Activated CD4-positive, alpha-beta memory T cell treated with anti-CD3 and anti-CD28 coated beads, Interleukin-2, amount 10 ng/mL, durations not matched to agents 7 days and 5 days (primary cell): ENCODE measurements around the gene HHATL. TPM values are rescaled to one million over a fixed set of nuclear protein-coding genes. Genes with fewer than 3 reads are reported as not detected.

Experiments used
- CTCF ChIA-PET: fragments of 350-600 bp; sonication (Branson Sonifier 250); formaldehyde crosslinking; loops from one replicate; lab custom pipeline; 2021; ENCODE audit warnings: antibody characterized with exemption, inconsistent platforms; lab: Charles Lee
- POLR2A ChIA-PET: fragments of 350-600 bp; sonication (Branson Sonifier 250); formaldehyde crosslinking; loops from one replicate; lab custom pipeline; 2021; ENCODE audit warnings: antibody characterized with exemption; lab: Charles Lee
- DNase-seq: peaks from one replicate; pipeline ENCODE4 v3.0.0-alpha.2; 2020
- H3K27ac Mint-ChIP-seq: one replicate; pipeline ENCODE4 v1.8.0; 2021; ENCODE audit warnings: mild to moderate bottlenecking, mixed read lengths
- H3K27me3 Mint-ChIP-seq: one replicate; pipeline ENCODE4 v1.8.0; 2021; ENCODE audit warnings: mixed read lengths
- H3K36me3 Mint-ChIP-seq: one replicate; pipeline ENCODE4 v1.8.0; 2021; ENCODE audit warnings: low read depth, mixed read lengths
- H3K4me1 Mint-ChIP-seq: one replicate; pipeline ENCODE4 v1.8.0; 2021; ENCODE audit warnings: mixed read lengths
- H3K4me3 Mint-ChIP-seq: one replicate; pipeline ENCODE4 v1.8.0; 2021; ENCODE audit warnings: mild to moderate bottlenecking, mixed read lengths
- H3K9me3 Mint-ChIP-seq: one replicate; pipeline ENCODE4 v1.8.0; 2021; ENCODE audit warnings: mixed read lengths
- total RNA-seq, 2 experiments: library from RNA; stranded (reverse); gene quantifications; one replicate each; pipeline ENCODE4 v1.2.3, GENCODE V29; 2021

Gene HHATL
- total RNA-seq, 2 experiments from 2014 or later, result 0.25 TPM; not detected in 1

GRCh38 chr3:42649006-42649405 lies 53.6 kb downstream of the HHATL start:
- no peak overlapping the region for H3K27ac Mint-ChIP-seq
- DNase-seq, result no peak

GRCh38 chr3:42647821-42648459 lies 54.7 kb downstream of the HHATL start:
- H3K36me3 Mint-ChIP-seq, result peaks cover 44% of the 10 kb centered on the region
- DNase-seq, result no peak
- no peak overlapping the region for H3K27ac Mint-ChIP-seq
- H3K4me1 Mint-ChIP-seq, result peaks cover 17% of the 10 kb centered on the region
- no peak overlapping the region for H3K4me3 Mint-ChIP-seq
- POLR2A ChIA-PET, result interaction anchor here (0.9 to 1.3 kb wide), 2 partner anchors 12 to 66 kb away, joined by 3 read pairs; partner anchors contain the start of gene SEC22C
- CTCF ChIA-PET, result interaction anchor here (0.6 to 1.1 kb wide), 4 partner anchors 75 to 134 kb away, joined by 3 to 6 read pairs (median 3); no protein-coding TSS in a partner anchor
- H3K27me3 Mint-ChIP-seq, result peaks cover under 1% of the 10 kb centered on the region
- no peaks in the 10 kb centered on the region for H3K9me3 Mint-ChIP-seq

More at GRCh38 chr3:42649006-42649405, 53.6 kb downstream of the HHATL start:
- Mint-ChIP-seq H3K9me3 (no peaks in the 10 kb centered on the region), H3K4me1 (peaks cover 26% of the 10 kb centered on the region), H3K36me3 (peaks cover 34% of the 10 kb centered on the region), H3K4me3 (no peak overlapping the region), H3K27me3 (peaks cover 7% of the 10 kb centered on the region)
- ChIA-PET CTCF (no interaction called here), POLR2A (interaction anchor here (0.9 to 1.1 kb wide), 2 partner anchors 12 to 67 kb away, joined by 3 read pairs; partner anchors contain the start of gene SEC22C)

Other genes starting within 250 kb of the HHATL start
- gene VIPR1, start 200.2 kb downstream of the HHATL start, total RNA-seq, result 1 to 10 TPM; 7.5 to 9.6 TPM
- 10 to 100 TPM; 58.8 to 62.0 TPM for gene SEC22C, start 120.8 kb downstream of the HHATL start, total RNA-seq
- 10 to 100 TPM; 64.4 to 65.1 TPM for gene SS18L2, start 111.9 kb downstream of the HHATL start, total RNA-seq
- 10 to 100 TPM; 97.8 to 98.9 TPM for gene NKTR, start 102.1 kb downstream of the HHATL start, total RNA-seq
- 1 to 10 TPM in 1 of 2 experiments, under 1 TPM in 1; 0.93 to 1.1 TPM for gene ZBTB47, start 49.1 kb downstream of the HHATL start, total RNA-seq
- not detected for gene KLHL40, start 17.3 kb downstream of the HHATL start, total RNA-seq
- under 1 TPM; 0.63 to 0.83 TPM for gene CCDC13, start 70.5 kb upstream of the HHATL start, total RNA-seq
- 10 to 100 TPM; 56.9 to 61.2 TPM for gene HIGD1A, start 101.7 kb upstream of the HHATL start, total RNA-seq
- gene ACKR2, start 106.6 kb upstream of the HHATL start, total RNA-seq, result 1 to 10 TPM; 2.0 to 2.3 TPM
- gene CYP8B1, start 173.1 kb upstream of the HHATL start, total RNA-seq, result not detected
- under 1 TPM; 0.10 to 0.40 TPM for gene ZNF662, start 203.3 kb upstream of the HHATL start, total RNA-seq